ENCODE data around the gene SDF4.

The SDF4 gene

GRCh38 chr1:1236176-1236763, 4.5 kb upstream of the SDF4 start:
- TF ChIP-seq CTCF (IDR thresholded peaks at IDR 0.05; ENCODE audit: low read depth, low read length): no peak
- DNase-seq (ENCODE audit: extremely low read depth, low read depth): no peak

- TF ChIP-seq CTCF (IDR thresholded peaks at IDR 0.05; ENCODE audit: low read depth, low read length): no peak
- no peak for DNase-seq (ENCODE audit: extremely low read depth, low read depth)
Observed at GRCh38 chr1:1235016-1235744, 3.4 kb upstream of the SDF4 start.

- no peak for TF ChIP-seq CTCF (IDR thresholded peaks at IDR 0.05; ENCODE audit: low read depth, low read length)
- no peak for DNase-seq (ENCODE audit: extremely low read depth, low read depth)
Observed at GRCh38 chr1:1234180-1234808, 2.5 kb upstream of the SDF4 start.

GRCh38 chr1:1233567-1233892, 1.7 kb upstream of the SDF4 start:
- no peak for DNase-seq (ENCODE audit: extremely low read depth, low read depth)
- no peak for TF ChIP-seq CTCF (IDR thresholded peaks at IDR 0.05; ENCODE audit: low read depth, low read length)

GRCh38 chr1:1232796-1233566, 1.2 kb upstream of the SDF4 start:
- DNase-seq (ENCODE audit: extremely low read depth, low read depth): no peak
- no peak for TF ChIP-seq CTCF (IDR thresholded peaks at IDR 0.05; ENCODE audit: low read depth, low read length)

GRCh38 chr1:1232208-1232795, 501 bp upstream of the SDF4 start, which contains the start of gene B3GALT6:
Gene B3GALT6 (plus strand): TSS chr1:1232237. CDS start chr1:1232279, 42 bp downstream.
- TF ChIP-seq CTCF (IDR thresholded peaks at IDR 0.05; ENCODE audit: low read depth, low read length): no peak
- no peak for DNase-seq (ENCODE audit: extremely low read depth, low read depth)
